OCI-LY1 (cell line): ENCODE data around the gene EEF1G.

Source experiments
- H2AFZ ChIP-seq: fragments of 200-600 bp; sonication (generic), shearing (Covaris generic); 2 replicates; pipeline ENCODE4 v1.6.0; 2014; ENCODE audit warnings: antibody characterized with exemption, mild to moderate bottlenecking, low read length
- H3F3A ChIP-seq: fragments of 200-600 bp; sonication (generic), shearing (Covaris generic); 2 replicates; pipeline ENCODE4 v1.6.0; 2014; ENCODE audit warnings: mild to moderate bottlenecking, antibody characterized with exemption, low read length, moderate library complexity; ENCODE audit not compliant: insufficient read depth
- H3K27ac ChIP-seq: fragments of 200-600 bp; sonication (generic); 2 replicates; pipeline ENCODE4 v1.5.1; 2014; ENCODE audit warnings: low read length, mixed run types, mild to moderate bottlenecking, low read depth; ENCODE audit not compliant: poor library complexity, severe bottlenecking
- H3K27me3 ChIP-seq: fragments of 200-600 bp; sonication (generic); 2 replicates; pipeline ENCODE4 v1.6.0; 2014; ENCODE audit warnings: antibody characterized with exemption, mild to moderate bottlenecking, low read length, moderate library complexity; ENCODE audit not compliant: insufficient read depth
- H3K36me3 ChIP-seq: fragments of 200-600 bp; sonication (generic); 2 replicates; pipeline ENCODE4 v1.6.1; 2014; ENCODE audit warnings: mild to moderate bottlenecking, antibody characterized with exemption, low read length, moderate library complexity, mixed read lengths; ENCODE audit not compliant: insufficient read depth
- H3K4me1 ChIP-seq: fragments of 200-600 bp; sonication (generic); 2 replicates; pipeline ENCODE4 v1.5.1; 2014; ENCODE audit warnings: mild to moderate bottlenecking, low read length, moderate library complexity; ENCODE audit not compliant: insufficient read depth, severe bottlenecking
- H3K4me2 ChIP-seq: fragments of 200-600 bp; sonication (generic), shearing (Covaris generic); 2 replicates; pipeline ENCODE4 v1.6.1; 2014; ENCODE audit warnings: low read length
- H3K4me3 ChIP-seq: fragments of 200-600 bp; sonication (generic); 2 replicates; pipeline ENCODE4 v1.5.1; 2014; ENCODE audit warnings: low read length, low read depth, mild to moderate bottlenecking, mixed read lengths; ENCODE audit not compliant: poor library complexity, severe bottlenecking
- H3K79me2 ChIP-seq: fragments of 200-600 bp; shearing (Covaris generic); 2 replicates; pipeline ENCODE4 v1.6.1; 2016; ENCODE audit warnings: mixed run types, low read length, mixed read lengths; ENCODE audit not compliant: insufficient read depth
- H3K9ac ChIP-seq: fragments of 200-600 bp; sonication (generic), shearing (Covaris generic); 2 replicates; pipeline ENCODE4 v1.6.1; 2014; ENCODE audit warnings: mild to moderate bottlenecking, low read length, mixed read lengths
- H3K9me2 ChIP-seq: fragments of 200-600 bp; sonication (generic), shearing (Covaris generic); 2 replicates; pipeline ENCODE4 v1.6.1; 2014; ENCODE audit warnings: low read depth, mild to moderate bottlenecking, low read length, mixed read lengths
- H3K9me3 ChIP-seq: fragments of 200-600 bp; shearing (Covaris generic); 2 replicates; pipeline ENCODE4 v1.6.1; 2014; ENCODE audit warnings: low read length, mixed read lengths
- H4K20me1 ChIP-seq: fragments of 200-600 bp; sonication (generic), shearing (Covaris generic); 2 replicates; pipeline ENCODE4 v1.6.0; 2016; ENCODE audit warnings: mild to moderate bottlenecking, low read length; ENCODE audit not compliant: insufficient read depth
- EZH2 ChIP-seq: fragments of 200-600 bp; sonication (generic), shearing (Covaris generic); IDR thresholded peaks from 2 replicates; pipeline ENCODE4 v1.8.0; 2017; ENCODE audit warnings: borderline replicate concordance, mixed run types, mild to moderate bottlenecking, antibody characterized with exemption, low read length, moderate library complexity, mixed read lengths
- TF ChIP-seq, protein P1 (sequence below): fragments of 200-600 bp; sonication (generic), shearing (Covaris generic); IDR thresholded peaks from 2 replicates; pipeline ENCODE4 v1.5.1; 2017; ENCODE audit warnings: mild to moderate bottlenecking, antibody characterized with exemption, low read length, moderate library complexity, mixed read lengths

Gene EEF1G

DNA sequence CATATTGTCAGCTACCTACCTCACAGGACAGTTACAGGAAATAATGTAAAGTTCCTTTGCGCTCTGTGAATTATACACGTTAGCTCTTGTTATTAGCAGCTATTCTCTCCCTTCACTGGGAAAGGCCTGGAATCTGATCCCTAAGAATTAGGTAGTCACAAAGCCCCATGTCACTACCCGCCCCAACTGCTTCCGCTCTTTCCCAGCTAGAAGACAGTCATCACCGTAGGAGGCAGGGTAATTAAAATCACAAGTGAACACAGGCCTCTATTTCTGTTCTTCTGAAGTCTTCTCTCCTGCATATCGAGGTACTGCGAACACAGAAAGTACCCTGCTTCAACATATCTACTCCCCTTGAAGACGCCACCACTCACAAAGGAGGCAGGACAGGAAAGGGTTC lies 14.5 kb downstream of the EEF1G start:
- H4K20me1 ChIP-seq: no peaks in the 10 kb centered on the region
- H3K9me2 ChIP-seq: no peaks in the 10 kb centered on the region
- H3K9ac ChIP-seq: no peak overlapping the region
- H3K79me2 ChIP-seq: no peaks in the 10 kb centered on the region
- H3F3A ChIP-seq: no peaks in the 10 kb centered on the region; the same call in 1 of the 2 replicates
- H3K27ac ChIP-seq: no peak overlapping the region
- H3K4me1 ChIP-seq: peaks cover 29% of the 10 kb centered on the region
- no peak overlapping the region for H2AFZ ChIP-seq
- peaks cover 86% of the 10 kb centered on the region for H3K36me3 ChIP-seq
- H3K4me2 ChIP-seq: no peak overlapping the region
- H3K27me3 ChIP-seq: no peaks in the 10 kb centered on the region
- H3K9me3 ChIP-seq: no peaks in the 10 kb centered on the region
- no peak overlapping the region for H3K4me3 ChIP-seq
- TF ChIP-seq EZH2: no peak
- TF ChIP-seq, protein P1, sequence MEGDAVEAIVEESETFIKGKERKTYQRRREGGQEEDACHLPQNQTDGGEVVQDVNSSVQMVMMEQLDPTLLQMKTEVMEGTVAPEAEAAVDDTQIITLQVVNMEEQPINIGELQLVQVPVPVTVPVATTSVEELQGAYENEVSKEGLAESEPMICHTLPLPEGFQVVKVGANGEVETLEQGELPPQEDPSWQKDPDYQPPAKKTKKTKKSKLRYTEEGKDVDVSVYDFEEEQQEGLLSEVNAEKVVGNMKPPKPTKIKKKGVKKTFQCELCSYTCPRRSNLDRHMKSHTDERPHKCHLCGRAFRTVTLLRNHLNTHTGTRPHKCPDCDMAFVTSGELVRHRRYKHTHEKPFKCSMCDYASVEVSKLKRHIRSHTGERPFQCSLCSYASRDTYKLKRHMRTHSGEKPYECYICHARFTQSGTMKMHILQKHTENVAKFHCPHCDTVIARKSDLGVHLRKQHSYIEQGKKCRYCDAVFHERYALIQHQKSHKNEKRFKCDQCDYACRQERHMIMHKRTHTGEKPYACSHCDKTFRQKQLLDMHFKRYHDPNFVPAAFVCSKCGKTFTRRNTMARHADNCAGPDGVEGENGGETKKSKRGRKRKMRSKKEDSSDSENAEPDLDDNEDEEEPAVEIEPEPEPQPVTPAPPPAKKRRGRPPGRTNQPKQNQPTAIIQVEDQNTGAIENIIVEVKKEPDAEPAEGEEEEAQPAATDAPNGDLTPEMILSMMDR: no peak

DNA sequence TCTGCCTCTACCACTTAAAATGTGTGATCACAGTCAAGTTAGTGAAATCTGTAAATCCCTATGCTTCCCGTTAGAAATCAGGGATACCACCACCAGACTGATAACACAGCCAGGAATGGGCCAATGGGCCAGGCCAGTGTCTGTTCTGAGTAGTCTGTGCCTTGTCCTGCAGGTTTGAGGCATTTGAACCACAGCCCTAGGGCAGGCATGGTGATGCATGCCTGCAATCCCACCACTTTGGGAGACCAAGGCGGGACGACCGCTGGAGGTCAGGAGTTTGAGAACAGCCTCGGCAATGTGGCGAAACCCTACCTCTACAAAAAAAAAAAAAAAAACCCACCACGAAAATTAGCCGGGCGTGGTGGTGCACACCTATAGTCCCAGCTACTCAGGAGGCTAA lies 15.0 kb downstream of the EEF1G start:
- no peaks in the 10 kb centered on the region for H3K79me2 ChIP-seq
- H3K27ac ChIP-seq: no peak overlapping the region

DNA sequence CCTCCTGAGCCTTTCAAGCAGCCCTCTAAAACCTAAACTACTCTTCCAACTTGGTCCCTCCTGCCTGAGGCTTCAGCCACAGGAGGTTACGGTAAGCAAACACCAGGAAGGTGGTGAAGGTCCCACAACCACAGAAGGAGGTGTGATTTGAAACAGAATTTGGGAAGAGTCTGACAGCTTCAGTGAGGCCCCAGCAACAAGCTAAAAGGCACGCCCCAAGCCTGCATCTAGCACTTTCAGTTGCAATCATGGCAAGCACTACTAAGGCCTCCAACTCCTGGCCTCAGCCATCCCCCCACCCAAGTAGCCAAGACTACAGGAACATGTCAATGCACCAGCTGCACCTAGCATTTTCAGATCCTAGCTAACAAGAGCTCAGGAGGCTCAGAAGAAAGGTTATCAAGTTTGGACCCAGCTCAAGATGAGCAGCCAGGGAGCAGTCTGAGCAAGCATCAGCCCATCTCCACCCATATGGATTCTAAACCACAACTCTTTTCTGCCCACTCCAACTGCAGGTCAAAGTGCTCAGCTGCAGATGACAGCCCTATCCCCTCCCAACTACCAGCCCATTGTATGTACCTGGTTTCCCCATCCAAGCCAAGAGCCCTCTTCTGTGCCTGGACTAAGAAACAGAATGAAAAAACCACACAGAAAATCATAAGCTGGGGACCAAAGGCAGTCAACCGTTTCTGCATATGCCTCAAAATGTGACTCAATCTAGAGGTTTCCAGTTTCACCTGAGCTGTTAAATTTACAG lies 16.6 kb downstream of the EEF1G start:
- Histone ChIP-seq H3F3A (no peaks in the 10 kb centered on the region; the same call in 1 of the 2 replicates), H3K4me1 (peaks cover 47% of the 10 kb centered on the region)

More for the DNA sequence above, 15.0 kb downstream of the EEF1G start:
- Histone ChIP-seq H3K4me2 (no peak overlapping the region), H3K9me3 (no peaks in the 10 kb centered on the region), H3K4me1 (peaks cover 31% of the 10 kb centered on the region), H3K36me3 (peaks cover 85% of the 10 kb centered on the region), H3K9me2 (no peaks in the 10 kb centered on the region), H2AFZ (no peak overlapping the region), H3K9ac (no peak overlapping the region), H3K4me3 (no peak overlapping the region), H3K27me3 (no peaks in the 10 kb centered on the region), H3F3A (no peaks in the 10 kb centered on the region; the same call in 1 of the 2 replicates), H4K20me1 (no peaks in the 10 kb centered on the region)
- no peak for TF ChIP-seq EZH2
- TF ChIP-seq, protein P1: no peak

More for the DNA sequence above, 16.6 kb downstream of the EEF1G start:
- H3K27ac ChIP-seq: peak overlapping the region; percentile 74
- H4K20me1 ChIP-seq: no peaks in the 10 kb centered on the region
- no peak overlapping the region for H3K4me3 ChIP-seq
- H3K36me3 ChIP-seq: peaks cover 70% of the 10 kb centered on the region
- TF ChIP-seq EZH2: no peak
- TF ChIP-seq, protein P1: no peak
- H2AFZ ChIP-seq: no peak overlapping the region
- no peaks in the 10 kb centered on the region for H3K9me3 ChIP-seq
- H3K79me2 ChIP-seq: no peaks in the 10 kb centered on the region
- no peaks in the 10 kb centered on the region for H3K27me3 ChIP-seq
- peak overlapping the region; percentile 30; the same call in 1 of the 2 replicates for H3K4me2 ChIP-seq
- no peak overlapping the region; the same call in 1 of the 2 replicates for H3K9ac ChIP-seq
- no peaks in the 10 kb centered on the region for H3K9me2 ChIP-seq
